OCI-LY3 (cell line): Measurements from ENCODE around the gene LIN54.
A peak's percentile ranks its signal among the peaks of the same experiment; 100 is the strongest.

Source experiments
- H2AFZ ChIP-seq: fragments of 200-600, 300-600 bp; shearing (Covaris generic); 2 replicates; pipeline ENCODE4 v1.6.0; 2014; ENCODE audit warnings: antibody characterized with exemption, low read depth, low read length
- H3K27ac ChIP-seq: fragments of 200-600, 300-600 bp; sonication (generic); 2 replicates; pipeline ENCODE4 v1.5.1; 2014; ENCODE audit warnings: mild to moderate bottlenecking, low read length, moderate library complexity, mixed read lengths
- H3K27me3 ChIP-seq: fragments of 200-600, 300-600 bp; sonication (generic); 2 replicates; pipeline ENCODE4 v1.6.1; 2014; ENCODE audit warnings: low read depth, low read length, mixed read lengths
- H3K36me3 ChIP-seq: fragments of 200-600, 300-600 bp; sonication (generic); replicated peaks from 2 replicates; pipeline ENCODE3; 2014; ENCODE audit warnings: low read depth, low read length, mixed read lengths
- H3K4me1 ChIP-seq: fragments of 300-600, 200-600 bp; sonication (generic); 2 replicates; pipeline ENCODE4 v1.6.1; 2014; ENCODE audit warnings: low read length, mixed read lengths
- H3K4me2 ChIP-seq: fragments of 200-600, 300-600 bp; sonication (generic); 2 replicates; pipeline ENCODE4 v1.6.1; 2014; ENCODE audit warnings: low read length, mixed read lengths
- H3K4me3 ChIP-seq: fragments of 300-600, 200-600 bp; sonication (generic); 2 replicates; pipeline ENCODE4 v1.5.1; 2014; ENCODE audit warnings: antibody characterized with exemption, mild to moderate bottlenecking, low read length, moderate library complexity
- H3K79me2 ChIP-seq: fragments of 300-600, 200-600 bp; shearing (Covaris generic); 2 replicates; pipeline ENCODE4 v1.6.1; 2014; ENCODE audit warnings: mild to moderate bottlenecking, low read length, mixed read lengths
- H3K9ac ChIP-seq: fragments of 300-600, 200-600 bp; shearing (Covaris generic); 2 replicates; pipeline ENCODE4 v1.6.0; 2014; ENCODE audit warnings: mild to moderate bottlenecking, low read length, moderate library complexity
- H3K9me3 ChIP-seq: fragments of 200-600, 300-600 bp; shearing (Covaris generic); 2 replicates; pipeline ENCODE4 v1.6.1; 2014; ENCODE audit warnings: low read length, mixed read lengths; ENCODE audit not compliant: insufficient read depth
- H4K20me1 ChIP-seq: fragments of 200-600, 300-600 bp; sonication (generic); 2 replicates; pipeline ENCODE4 v1.6.1; 2016; ENCODE audit warnings: low read length, mixed read lengths; ENCODE audit not compliant: insufficient read depth
- EZH2phosphoT487 ChIP-seq: fragments of 200-600 bp; shearing (Covaris generic); IDR thresholded peaks from 2 replicates; pipeline ENCODE4 v1.6.1; 2018; ENCODE audit warnings: antibody characterized with exemption, mixed run types, low read depth
- TF ChIP-seq, protein P1 (sequence below): fragments of 200-600, 300-600 bp; sonication (generic); IDR thresholded peaks from 2 replicates; pipeline ENCODE4 v1.5.1; 2014; ENCODE audit warnings: antibody characterized with exemption, low read length, low read depth

Gene LIN54

GRCh38 chr4:82913305-82913704 is 97.3 kb downstream of the LIN54 start:
- Histone ChIP-seq H3K9ac (no peak overlapping the region), H3K4me1 (no peaks in the 10 kb centered on the region), H4K20me1 (no peaks in the 10 kb centered on the region), H2AFZ (no peak overlapping the region), H3K4me3 (no peak overlapping the region), H3K9me3 (no peaks in the 10 kb centered on the region), H3K27ac (no peak overlapping the region), H3K4me2 (no peak overlapping the region), H3K79me2 (no peaks in the 10 kb centered on the region), H3K36me3 (no peaks in the 10 kb centered on the region), H3K27me3 (no peaks in the 10 kb centered on the region)
- TF ChIP-seq EZH2phosphoT487, result no peak
- TF ChIP-seq, protein P1, sequence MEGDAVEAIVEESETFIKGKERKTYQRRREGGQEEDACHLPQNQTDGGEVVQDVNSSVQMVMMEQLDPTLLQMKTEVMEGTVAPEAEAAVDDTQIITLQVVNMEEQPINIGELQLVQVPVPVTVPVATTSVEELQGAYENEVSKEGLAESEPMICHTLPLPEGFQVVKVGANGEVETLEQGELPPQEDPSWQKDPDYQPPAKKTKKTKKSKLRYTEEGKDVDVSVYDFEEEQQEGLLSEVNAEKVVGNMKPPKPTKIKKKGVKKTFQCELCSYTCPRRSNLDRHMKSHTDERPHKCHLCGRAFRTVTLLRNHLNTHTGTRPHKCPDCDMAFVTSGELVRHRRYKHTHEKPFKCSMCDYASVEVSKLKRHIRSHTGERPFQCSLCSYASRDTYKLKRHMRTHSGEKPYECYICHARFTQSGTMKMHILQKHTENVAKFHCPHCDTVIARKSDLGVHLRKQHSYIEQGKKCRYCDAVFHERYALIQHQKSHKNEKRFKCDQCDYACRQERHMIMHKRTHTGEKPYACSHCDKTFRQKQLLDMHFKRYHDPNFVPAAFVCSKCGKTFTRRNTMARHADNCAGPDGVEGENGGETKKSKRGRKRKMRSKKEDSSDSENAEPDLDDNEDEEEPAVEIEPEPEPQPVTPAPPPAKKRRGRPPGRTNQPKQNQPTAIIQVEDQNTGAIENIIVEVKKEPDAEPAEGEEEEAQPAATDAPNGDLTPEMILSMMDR, result no peak

GRCh38 chr4:82909326-82909725 is 101.3 kb downstream of the LIN54 start:
- H3K27ac ChIP-seq, result no peak overlapping the region
- no peaks in the 10 kb centered on the region for H3K36me3 ChIP-seq
- no peak overlapping the region for H3K4me3 ChIP-seq
- TF ChIP-seq, protein P1, result no peak
- TF ChIP-seq EZH2phosphoT487, result no peak
- no peaks in the 10 kb centered on the region for H3K79me2 ChIP-seq
- no peaks in the 10 kb centered on the region for H3K9me3 ChIP-seq
- H4K20me1 ChIP-seq, result peaks cover 7% of the 10 kb centered on the region
- H2AFZ ChIP-seq, result no peak overlapping the region
- no peak overlapping the region for H3K4me2 ChIP-seq
- no peaks in the 10 kb centered on the region for H3K27me3 ChIP-seq
- H3K4me1 ChIP-seq, result peaks cover 27% of the 10 kb centered on the region
- H3K9ac ChIP-seq, result no peak overlapping the region

DNA sequence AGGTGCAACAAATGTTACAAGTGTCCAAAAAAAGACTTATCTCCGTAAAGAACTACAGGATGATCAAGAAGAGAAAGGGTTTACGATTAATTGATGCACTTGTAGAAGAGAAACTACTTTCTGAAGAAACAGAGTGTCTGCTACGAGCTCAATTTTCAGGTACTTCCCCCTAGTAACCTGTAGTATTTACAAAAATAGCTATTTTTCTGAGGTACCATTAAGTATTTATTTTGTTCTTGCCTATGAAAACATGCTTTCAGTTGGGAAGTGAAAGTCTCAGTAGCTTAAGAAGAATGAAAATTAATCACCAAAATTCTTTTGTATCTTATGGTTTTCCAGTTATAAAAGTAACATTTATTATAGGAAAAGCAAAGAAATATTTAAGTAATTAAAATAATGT is 104.2 kb downstream of the LIN54 start:
- peak overlapping the region; percentile 29 for H3K4me3 ChIP-seq
- H2AFZ ChIP-seq, result no peak overlapping the region
- peaks cover 7% of the 10 kb centered on the region for H4K20me1 ChIP-seq
- H3K27me3 ChIP-seq, result no peaks in the 10 kb centered on the region
- no peaks in the 10 kb centered on the region for H3K9me3 ChIP-seq
- no peak overlapping the region for H3K9ac ChIP-seq
- H3K4me2 ChIP-seq, result peak overlapping the region; percentile 62
- no peak for TF ChIP-seq EZH2phosphoT487
- TF ChIP-seq, protein P1, result no peak
- no peaks in the 10 kb centered on the region for H3K36me3 ChIP-seq
- H3K27ac ChIP-seq, result no peak overlapping the region
- peaks cover 4% of the 10 kb centered on the region; the same call in 1 of the 2 replicates for H3K79me2 ChIP-seq
- peaks cover 30% of the 10 kb centered on the region for H3K4me1 ChIP-seq

DNA sequence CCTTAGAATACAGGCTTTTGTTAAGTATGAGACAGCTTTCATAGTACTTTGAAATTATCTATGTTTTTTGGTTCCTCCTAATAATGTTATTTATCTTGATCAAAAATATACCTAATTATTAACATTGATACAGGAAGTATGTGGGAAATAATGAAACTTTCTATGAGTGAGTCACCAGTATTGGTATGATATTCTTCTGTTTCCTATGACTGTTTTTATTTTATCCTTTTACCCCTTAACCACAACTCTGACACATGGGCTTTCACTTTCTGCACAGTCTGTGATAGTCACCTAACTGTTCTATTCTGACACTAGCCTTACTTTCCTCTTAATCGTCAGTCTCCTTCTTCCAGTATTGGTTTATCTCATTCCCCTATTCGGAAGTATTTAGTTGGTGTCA is 105.4 kb downstream of the LIN54 start:
- Histone ChIP-seq H3K4me2 (peak overlapping the region; percentile 62), H4K20me1 (peaks cover 7% of the 10 kb centered on the region), H3K27ac (no peak overlapping the region; the same call in 1 of the 2 replicates), H3K4me1 (peaks cover 30% of the 10 kb centered on the region), H3K27me3 (no peaks in the 10 kb centered on the region), H3K9ac (no peak overlapping the region), H3K79me2 (peaks cover 10% of the 10 kb centered on the region), H3K36me3 (no peaks in the 10 kb centered on the region), H3K4me3 (peak overlapping the region; percentile 31; the same call in 1 of the 2 replicates), H3K9me3 (no peaks in the 10 kb centered on the region), H2AFZ (no peak overlapping the region)
- no peak for TF ChIP-seq EZH2phosphoT487
- TF ChIP-seq, protein P1, result no peak
